ENCODE data around the gene ZDHHC1.

Gene ZDHHC1

DNA sequence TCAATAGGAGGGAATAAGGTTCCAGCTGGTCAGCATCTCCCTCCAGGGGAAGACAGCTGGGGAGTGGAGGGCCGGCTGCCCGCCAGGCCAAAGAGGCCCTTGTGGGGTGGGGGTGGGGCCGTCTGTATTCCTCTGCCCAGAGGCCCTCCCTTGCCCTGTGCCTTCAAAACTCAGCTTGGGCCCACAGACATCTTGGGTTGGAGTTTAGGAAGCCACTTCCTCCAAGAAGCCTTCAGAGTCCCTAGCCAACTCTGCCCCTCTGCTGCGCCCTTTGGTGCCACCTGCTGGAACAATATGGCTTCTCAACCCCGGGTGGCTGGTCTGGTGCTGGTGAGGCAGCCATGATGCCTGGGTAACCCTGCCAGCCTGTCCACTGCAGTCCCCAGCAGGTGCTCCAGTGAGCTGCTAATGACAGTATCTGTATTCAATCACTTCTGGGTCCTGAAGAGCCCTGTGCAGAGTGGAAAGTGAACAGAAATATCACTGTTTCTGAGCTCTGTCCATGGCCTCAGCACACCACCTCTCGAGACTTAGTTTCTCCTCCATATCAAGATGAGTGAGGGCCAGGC is 31.3 kb upstream of the ZDHHC1 start:
- DNase-seq, result peak; percentile 10

DNA sequence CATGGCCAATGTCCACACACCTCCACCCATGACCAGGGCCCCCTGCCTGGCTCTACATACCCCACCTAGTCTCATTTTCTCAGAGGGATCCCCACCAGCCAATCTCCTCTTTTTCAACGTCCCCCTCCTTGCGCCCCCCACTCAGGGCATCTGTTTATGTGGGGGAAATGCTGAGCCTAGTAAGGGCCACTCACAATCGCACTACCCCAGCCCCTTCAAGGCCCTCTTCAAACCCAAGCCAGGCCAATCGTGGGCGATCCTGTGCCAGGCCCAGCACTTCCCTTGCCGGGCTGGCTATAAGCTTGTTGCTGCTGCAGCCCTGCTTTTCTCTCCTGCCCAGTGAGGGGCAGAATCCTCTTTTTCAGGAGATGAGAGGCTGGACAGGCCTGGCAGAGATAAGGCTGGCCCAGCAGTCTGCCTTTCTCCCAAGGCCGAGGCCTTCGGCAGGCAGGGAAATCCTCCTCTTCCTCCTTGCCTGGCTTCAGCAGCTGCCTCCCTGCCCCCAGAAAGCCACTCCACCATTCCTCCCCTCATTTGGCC is 30.8 kb upstream of the ZDHHC1 start:
- no peak for DNase-seq

GRCh38 chr16:67445913-67446907 is 29.9 kb upstream of the ZDHHC1 start:
- DNase-seq, result peak; percentile 24

GRCh38 chr16:67445441-67445912 is 29.2 kb upstream of the ZDHHC1 start:
- no peak for DNase-seq

DNA sequence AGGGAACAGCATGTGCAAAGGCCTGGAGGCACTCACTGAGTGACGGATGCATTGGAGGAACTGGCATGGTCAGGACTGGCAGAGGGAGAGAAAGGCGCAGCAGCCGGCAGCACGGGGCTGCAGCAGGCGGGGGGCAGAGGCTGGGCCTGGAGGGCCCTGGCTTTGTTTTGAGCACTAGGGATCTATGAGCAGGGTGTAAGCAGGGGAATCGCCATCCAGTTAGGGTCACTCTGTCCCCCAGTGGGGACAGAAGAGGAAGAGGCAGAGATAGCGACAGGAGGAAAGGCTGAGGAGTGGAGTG is 28.8 kb upstream of the ZDHHC1 start:
- no peak for DNase-seq

GRCh38 chr16:67444259-67445125 is 28.2 kb upstream of the ZDHHC1 start:
- no peak for DNase-seq

- no peak for DNase-seq
Observed at GRCh38 chr16:67443265-67443664, 27.0 kb upstream of the ZDHHC1 start.

DNA sequence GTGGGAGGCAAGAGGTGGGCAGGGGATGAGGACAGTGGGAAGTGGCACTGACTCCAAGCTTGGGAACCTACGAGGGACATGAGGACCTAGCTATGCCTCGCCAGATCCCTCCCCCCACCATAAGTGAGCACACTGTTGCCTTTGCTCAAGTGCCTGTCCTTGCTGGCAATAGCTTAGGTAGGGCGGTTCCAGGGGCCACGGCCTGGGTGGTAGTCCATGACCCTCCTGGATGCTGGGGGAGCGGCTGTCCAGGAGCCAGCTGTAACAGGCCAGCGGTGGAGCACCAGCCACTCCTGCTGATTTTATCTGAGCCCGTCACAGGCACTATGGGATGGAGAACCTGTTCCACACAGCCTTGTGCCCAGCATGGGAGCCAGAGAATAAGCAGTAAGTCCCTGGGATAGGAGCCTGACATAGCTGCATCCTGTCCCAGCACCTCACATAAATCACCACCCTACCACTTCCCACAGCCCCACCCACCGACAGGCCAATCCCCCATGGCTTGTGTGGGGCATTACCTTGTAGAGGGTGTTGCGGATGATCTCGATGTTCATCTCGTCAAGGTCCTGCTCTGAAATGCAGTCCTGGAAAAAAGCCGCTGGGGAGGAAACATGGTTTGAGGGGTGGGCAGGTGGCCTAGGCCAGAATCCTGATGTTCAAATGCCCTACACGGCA is 26.4 kb upstream of the ZDHHC1 start:
- no peak for DNase-seq

DNA sequence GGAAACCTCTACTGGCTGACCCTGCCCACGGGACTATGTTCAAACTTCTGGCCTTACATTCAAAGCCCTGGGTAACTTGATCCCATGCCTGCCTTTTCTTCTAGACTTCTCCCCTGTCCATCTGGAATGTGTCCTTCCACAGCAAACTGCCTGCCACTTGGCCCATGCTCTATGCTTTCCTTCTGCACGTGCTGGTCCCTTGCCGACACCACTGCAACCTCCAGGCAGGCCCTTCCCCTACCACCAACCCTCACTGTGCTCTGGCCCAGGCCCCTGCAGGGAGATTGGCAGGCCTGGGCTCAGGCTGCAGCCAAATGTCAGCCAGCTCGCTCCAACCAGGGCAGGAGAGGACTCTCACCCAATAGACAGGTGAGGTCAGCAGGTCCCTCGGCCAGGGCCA is 25.6 kb upstream of the ZDHHC1 start:
- no peak for DNase-seq

DNA sequence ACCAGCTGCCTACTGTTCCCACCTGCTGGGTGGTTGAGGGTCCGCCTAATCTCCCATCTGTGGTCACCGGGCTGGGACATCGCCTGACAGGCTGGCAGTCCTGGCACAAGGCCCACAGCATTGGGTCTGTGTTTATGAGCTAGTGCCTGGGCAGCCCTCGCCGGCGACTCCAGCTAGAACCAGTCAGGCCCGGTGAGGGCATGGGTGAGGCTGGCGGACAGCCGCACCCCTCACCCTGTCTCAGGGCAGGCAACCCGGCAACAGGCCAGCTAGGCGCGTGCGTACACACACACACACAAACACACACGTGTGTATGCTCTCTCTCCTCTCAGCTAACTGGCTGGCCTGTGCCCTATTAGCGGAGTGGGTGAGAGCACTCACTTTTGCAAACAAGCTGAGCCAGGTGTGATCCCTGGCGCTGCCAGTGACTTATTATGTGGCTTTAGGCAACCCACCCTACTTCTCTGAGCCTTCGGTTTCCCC is 25.0 kb upstream of the ZDHHC1 start:
- DNase-seq, result peak; percentile 23

DNA sequence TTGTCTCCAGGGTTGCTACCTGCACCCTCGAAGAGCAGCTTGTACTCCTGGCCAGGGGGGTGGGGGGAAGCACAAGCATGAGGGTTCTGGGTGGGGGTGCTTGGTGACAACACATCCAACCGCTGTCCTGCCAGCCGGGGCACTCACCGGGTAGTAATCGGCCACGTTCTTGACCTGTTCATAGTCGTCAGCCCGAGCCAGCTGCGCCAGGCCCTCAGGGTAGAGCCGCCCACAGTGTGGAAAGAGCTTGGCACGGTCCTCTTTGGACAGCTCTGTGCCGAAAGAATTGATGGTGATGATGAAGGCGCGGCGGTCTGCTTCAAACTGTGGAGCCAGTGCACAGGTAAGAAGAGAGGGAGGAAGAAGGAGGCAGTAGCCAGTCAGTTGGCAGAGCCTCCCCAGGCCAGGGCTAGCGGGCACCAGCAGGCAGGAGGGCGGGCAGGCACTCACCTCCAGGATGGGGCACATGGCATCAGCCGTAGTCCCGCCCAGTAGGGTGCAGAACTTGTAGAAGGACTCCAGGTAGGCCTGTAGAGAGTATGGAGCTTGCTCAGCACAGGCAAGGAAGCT is 22.6 kb upstream of the ZDHHC1 start:
- no peak for DNase-seq

- no peak for DNase-seq
Observed at GRCh38 chr16:67438098-67438791, 22.0 kb upstream of the ZDHHC1 start.

- no peak for DNase-seq
Observed at GRCh38 chr16:67437513-67437912, 21.2 kb upstream of the ZDHHC1 start.

DNA sequence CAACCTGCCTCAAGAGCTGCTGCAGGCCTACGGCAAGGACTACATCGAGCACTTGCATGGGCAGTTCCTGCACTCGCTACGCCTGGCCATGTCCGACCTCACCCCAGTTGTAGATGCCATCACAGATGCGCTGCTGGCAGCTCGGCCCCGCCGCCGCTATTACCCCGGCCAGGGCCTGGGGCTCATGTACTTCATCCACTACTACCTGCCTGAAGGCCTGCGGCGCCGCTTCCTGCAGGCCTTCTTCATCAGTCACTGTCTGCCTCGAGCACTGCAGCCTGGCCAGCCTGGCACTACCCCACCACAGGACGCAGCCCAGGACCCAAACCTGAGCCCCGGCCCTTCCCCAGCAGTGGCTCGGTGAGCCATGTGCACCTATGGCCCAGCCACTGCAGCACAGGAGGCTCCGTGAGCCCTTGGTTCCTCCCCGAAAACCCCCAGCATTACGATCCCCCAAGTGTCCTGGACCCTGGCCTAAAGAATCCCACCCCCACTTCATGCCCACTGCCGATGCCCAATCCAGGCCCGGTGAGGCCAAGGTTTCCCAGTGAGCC is 20.4 kb upstream of the ZDHHC1 start:
- DNase-seq, result no peak

- DNase-seq, result no peak
Observed at GRCh38 chr16:67435758-67436164, 19.5 kb upstream of the ZDHHC1 start.

DNA sequence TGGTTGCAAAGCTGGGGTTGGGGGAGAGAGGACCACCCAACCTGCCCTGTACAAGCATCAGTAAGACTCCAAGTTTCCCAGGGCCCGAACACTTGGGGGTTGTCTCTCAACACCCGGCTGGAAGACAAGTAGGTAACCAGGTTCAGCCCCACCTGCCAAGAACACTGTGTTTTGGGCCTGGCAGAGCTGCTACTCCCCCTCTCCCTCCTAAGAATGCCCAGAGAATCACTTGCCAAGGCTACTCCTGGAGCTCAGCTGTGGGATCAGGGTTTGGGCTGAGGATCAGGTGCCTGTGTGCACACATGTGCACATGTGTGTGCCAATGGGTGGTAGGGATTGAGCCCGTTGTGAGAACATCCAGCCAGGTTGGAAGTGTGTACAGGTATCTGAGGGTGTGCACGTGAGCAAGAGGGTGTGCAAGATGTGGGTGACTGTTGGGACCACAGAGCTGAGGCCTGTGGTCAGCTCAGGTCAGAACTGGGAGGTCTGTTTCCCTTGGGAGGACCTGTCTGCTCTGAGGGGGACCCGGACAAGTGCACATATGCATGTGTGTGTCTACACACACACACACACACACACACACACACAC is 16.9 kb upstream of the ZDHHC1 start:
- no peak for DNase-seq

- DNase-seq, result no peak
Observed at GRCh38 chr16:67432506-67432890, 16.2 kb upstream of the ZDHHC1 start.

GRCh38 chr16:67431775-67432505 is 15.7 kb upstream of the ZDHHC1 start:
- DNase-seq, result no peak

DNA sequence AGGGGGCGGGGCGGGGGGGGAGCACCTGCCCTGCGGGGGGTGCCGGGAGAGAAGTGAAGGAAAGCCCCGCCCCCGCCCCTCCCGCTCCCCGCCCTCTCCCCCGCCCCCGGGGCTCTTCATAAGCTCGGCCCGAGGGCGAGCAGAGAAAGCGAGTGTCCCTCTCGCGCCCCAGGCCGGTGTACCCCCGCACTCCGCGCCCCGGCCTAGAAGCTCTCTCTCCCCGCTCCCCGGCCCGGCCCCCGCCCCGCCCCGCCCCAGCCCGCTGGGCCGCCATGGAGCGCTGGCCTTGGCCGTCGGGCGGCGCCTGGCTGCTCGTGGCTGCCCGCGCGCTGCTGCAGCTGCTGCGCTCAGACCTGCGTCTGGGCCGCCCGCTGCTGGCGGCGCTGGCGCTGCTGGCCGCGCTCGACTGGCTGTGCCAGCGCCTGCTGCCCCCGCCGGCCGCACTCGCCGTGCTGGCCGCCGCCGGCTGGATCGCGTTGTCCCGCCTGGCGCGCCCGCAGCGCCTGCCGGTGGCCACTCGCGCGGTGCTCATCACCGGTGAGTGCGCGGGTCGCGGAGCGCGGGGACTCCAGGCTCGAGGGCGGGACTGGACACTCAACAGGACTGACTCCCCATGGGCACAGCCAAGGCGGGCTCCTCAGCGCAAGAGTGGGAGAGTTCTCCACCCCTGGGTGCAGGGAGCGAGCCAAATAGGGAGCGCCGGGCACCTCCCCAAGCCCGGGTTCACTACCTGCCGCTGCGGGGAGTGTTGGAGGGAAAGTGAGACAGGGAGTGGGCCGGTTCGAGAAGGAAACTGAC is 14.9 kb upstream of the ZDHHC1 start, which contains the start of gene HSD11B2:
Gene HSD11B2, plus strand, starts transcription at position 145 of the 798 bp plus-strand sequence. Its CDS starts 128 bp downstream, at position 273.
- peak; percentile 64 for DNase-seq
